GM12892 (cell line): ENCODE data around the gene BFSP1.

Source experiments
- POLR2A ChIP-seq: IDR thresholded peaks from 2 replicates; pipeline ENCODE4 v1.6.1; 2011; ENCODE audit warnings: low read depth, low read length, control low read depth
- POLR2AphosphoS5 ChIP-seq: IDR thresholded peaks from 2 replicates; pipeline ENCODE4 v1.6.1; 2011; ENCODE audit warnings: low read depth, low read length, control low read depth
- TAF1 ChIP-seq: IDR thresholded peaks from 2 replicates; pipeline ENCODE4 v1.6.1; 2011; ENCODE audit warnings: low read depth, mild to moderate bottlenecking, control low read depth, low read length, borderline replicate concordance

- no peak for TF ChIP-seq POLR2AphosphoS5
- TF ChIP-seq POLR2A, result no peak
- no peak for TF ChIP-seq TAF1
Observed at GRCh38 chr20:17565169-17565845, 34.1 kb upstream of the BFSP1 start.
